ENCODE data around the gene CTNNAL1.

DNA sequence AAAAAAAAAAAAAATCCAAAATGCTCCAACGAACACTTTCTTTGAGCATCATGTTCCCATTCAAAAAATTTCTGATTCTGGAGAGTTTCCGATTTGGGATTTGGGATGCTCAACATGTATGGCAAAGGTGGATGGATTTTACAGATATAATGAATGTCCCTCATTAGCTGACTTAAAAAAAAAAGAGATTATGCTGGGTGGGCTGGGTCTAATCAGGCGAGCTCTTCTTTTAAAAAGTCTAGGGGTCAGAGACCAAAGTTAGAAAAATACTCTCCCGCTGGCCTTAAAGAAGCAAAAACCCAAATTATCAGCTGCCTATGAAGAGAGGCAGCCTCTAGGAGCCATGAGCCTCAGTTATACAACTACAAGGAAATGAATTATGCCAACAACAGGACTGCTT is 15.2 kb upstream of the CTNNAL1 start:
- TF ChIP-seq FOXM1 (IDR thresholded peaks at IDR 0.05; ENCODE audit: borderline replicate concordance, low read depth) (no peak), TAF1 (IDR thresholded peaks at IDR 0.05; ENCODE audit: low read depth) (no peak), RAD21 (IDR thresholded peaks at IDR 0.05; ENCODE audit: low read depth) (no peak), YY1 (IDR thresholded peaks at IDR 0.05; ENCODE audit: low read depth) (no peak), EP300 (IDR thresholded peaks at IDR 0.05; ENCODE audit: borderline replicate concordance) (no peak), NFIC (IDR thresholded peaks at IDR 0.05) (no peak), EGR1 (IDR thresholded peaks at IDR 0.05) (no peak), TEAD4 (IDR thresholded peaks at IDR 0.05) (no peak), CEBPB (IDR thresholded peaks at IDR 0.05) (no peak), CREB1 (IDR thresholded peaks at IDR 0.05; ENCODE audit: low read depth) (no peak)
- TF ChIP-seq, protein P1, sequence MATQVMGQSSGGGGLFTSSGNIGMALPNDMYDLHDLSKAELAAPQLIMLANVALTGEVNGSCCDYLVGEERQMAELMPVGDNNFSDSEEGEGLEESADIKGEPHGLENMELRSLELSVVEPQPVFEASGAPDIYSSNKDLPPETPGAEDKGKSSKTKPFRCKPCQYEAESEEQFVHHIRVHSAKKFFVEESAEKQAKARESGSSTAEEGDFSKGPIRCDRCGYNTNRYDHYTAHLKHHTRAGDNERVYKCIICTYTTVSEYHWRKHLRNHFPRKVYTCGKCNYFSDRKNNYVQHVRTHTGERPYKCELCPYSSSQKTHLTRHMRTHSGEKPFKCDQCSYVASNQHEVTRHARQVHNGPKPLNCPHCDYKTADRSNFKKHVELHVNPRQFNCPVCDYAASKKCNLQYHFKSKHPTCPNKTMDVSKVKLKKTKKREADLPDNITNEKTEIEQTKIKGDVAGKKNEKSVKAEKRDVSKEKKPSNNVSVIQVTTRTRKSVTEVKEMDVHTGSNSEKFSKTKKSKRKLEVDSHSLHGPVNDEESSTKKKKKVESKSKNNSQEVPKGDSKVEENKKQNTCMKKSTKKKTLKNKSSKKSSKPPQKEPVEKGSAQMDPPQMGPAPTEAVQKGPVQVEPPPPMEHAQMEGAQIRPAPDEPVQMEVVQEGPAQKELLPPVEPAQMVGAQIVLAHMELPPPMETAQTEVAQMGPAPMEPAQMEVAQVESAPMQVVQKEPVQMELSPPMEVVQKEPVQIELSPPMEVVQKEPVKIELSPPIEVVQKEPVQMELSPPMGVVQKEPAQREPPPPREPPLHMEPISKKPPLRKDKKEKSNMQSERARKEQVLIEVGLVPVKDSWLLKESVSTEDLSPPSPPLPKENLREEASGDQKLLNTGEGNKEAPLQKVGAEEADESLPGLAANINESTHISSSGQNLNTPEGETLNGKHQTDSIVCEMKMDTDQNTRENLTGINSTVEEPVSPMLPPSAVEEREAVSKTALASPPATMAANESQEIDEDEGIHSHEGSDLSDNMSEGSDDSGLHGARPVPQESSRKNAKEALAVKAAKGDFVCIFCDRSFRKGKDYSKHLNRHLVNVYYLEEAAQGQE (IDR thresholded peaks at IDR 0.05; ENCODE audit: low read depth), result no peak
- TF ChIP-seq, protein P2, sequence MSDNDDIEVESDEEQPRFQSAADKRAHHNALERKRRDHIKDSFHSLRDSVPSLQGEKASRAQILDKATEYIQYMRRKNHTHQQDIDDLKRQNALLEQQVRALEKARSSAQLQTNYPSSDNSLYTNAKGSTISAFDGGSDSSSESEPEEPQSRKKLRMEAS (IDR thresholded peaks at IDR 0.05), result no peak

All from Ishikawa (cell line).